ENCODE data around the gene JAGN1. TPM values are rescaled to one million over a fixed set of nuclear protein-coding genes. Genes with fewer than 3 reads are reported as not detected.
"Not testable (repeated sequence)": the region's sequence is repeated elsewhere in the genome, so short reads cannot be mapped to it uniquely, and the experiment has no call there.

JAGN1 gene
- total RNA-seq, 1 donor from 2014 or later: 33.0 TPM

DNA sequence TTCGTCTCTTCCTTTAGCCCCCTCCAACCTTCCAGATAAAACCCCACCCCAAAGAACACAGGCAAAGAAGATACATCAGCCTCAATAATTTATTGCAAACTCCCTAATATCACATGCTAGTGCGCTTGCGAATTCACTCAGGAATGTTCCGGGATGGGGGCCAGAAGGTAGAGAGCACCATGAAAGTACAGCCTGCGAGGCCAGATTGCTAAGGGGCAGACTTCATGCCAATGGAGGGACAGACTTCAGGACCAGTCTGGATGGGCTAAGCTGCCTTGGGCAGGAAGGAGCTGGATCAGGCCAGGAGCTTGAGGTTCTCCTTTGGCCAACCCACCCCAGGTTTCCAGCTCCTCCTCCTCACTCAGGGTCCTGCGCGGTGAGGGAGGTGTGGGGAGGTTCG lies 23.8 kb upstream of the JAGN1 start:
- H3K4me1 Mint-ChIP-seq (ENCODE audit: low read depth): no peaks in the 10 kb centered on the region
- TF ChIP-seq, protein P1, sequence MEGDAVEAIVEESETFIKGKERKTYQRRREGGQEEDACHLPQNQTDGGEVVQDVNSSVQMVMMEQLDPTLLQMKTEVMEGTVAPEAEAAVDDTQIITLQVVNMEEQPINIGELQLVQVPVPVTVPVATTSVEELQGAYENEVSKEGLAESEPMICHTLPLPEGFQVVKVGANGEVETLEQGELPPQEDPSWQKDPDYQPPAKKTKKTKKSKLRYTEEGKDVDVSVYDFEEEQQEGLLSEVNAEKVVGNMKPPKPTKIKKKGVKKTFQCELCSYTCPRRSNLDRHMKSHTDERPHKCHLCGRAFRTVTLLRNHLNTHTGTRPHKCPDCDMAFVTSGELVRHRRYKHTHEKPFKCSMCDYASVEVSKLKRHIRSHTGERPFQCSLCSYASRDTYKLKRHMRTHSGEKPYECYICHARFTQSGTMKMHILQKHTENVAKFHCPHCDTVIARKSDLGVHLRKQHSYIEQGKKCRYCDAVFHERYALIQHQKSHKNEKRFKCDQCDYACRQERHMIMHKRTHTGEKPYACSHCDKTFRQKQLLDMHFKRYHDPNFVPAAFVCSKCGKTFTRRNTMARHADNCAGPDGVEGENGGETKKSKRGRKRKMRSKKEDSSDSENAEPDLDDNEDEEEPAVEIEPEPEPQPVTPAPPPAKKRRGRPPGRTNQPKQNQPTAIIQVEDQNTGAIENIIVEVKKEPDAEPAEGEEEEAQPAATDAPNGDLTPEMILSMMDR (IDR thresholded peaks at IDR 0.05; ENCODE audit: unreplicated experiment): no peak
- DNase-seq (ENCODE audit: low spot score, unreplicated experiment): no peak
- H3K36me3 Mint-ChIP-seq (ENCODE audit: insufficient read depth): no peaks in the 10 kb centered on the region
- H3K27ac Mint-ChIP-seq: no peak overlapping the region
- peaks cover 12% of the 10 kb centered on the region for H3K27me3 Mint-ChIP-seq
- no peak overlapping the region for H3K4me3 Mint-ChIP-seq (ENCODE audit: low read depth)
- H3K9me3 Mint-ChIP-seq (ENCODE audit: low read depth): no peaks in the 10 kb centered on the region

DNA sequence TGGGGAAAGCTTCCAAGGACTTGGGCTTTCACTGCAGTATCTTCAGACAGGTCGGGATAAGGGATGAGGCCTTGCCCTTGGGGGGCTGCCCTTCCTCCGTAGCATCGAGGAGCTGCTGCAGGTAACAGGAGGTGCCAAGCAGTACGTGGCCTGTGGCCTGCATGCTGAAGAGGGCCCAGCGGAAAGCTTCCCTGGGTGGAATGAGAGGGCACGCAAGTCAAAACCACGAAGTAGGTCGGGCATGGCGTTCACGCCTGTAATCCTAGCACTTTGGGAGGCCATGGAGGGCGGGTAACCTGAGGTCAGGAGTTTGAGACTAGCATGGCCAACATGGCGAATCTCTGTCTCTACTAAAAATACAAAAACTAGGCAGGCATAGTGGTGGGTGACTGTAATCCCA lies 23.3 kb upstream of the JAGN1 start:
- Mint-ChIP-seq H3K27ac (no peak overlapping the region), H3K27me3 (peaks cover 8% of the 10 kb centered on the region), H3K9me3 (ENCODE audit: low read depth) (no peaks in the 10 kb centered on the region), H3K4me3 (ENCODE audit: low read depth) (no peak overlapping the region), H3K4me1 (ENCODE audit: low read depth) (no peaks in the 10 kb centered on the region), H3K36me3 (ENCODE audit: insufficient read depth) (no peaks in the 10 kb centered on the region)
- no peak for DNase-seq (ENCODE audit: low spot score, unreplicated experiment)
- TF ChIP-seq, protein P1 (IDR thresholded peaks at IDR 0.05; ENCODE audit: unreplicated experiment): no peak

DNA sequence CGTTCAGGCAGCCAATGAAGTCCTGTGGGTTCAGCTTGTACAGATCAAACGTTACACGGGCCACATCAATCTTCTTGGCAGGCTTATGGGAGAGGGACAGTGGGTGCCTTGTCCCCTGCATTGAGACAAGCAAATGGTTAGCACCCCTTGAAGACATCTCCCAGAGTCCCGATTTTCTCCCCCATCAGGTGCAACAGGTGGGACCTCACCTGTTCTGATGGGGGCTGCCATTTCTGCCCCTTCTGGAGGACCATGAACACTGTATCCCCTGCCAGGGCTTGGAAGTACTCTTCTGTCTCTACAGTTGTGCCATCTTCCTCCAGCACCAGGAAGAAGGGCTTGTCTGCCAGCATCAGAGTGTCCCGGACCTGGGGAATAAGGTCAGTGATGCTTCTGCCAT lies 20.5 kb upstream of the JAGN1 start:
- Mint-ChIP-seq H3K36me3 (ENCODE audit: insufficient read depth) (no peaks in the 10 kb centered on the region), H3K4me3 (ENCODE audit: low read depth) (no peak overlapping the region), H3K27ac (no peak overlapping the region), H3K9me3 (ENCODE audit: low read depth) (no peaks in the 10 kb centered on the region), H3K27me3 (peaks cover 5% of the 10 kb centered on the region), H3K4me1 (ENCODE audit: low read depth) (no peaks in the 10 kb centered on the region)
- TF ChIP-seq, protein P1 (IDR thresholded peaks at IDR 0.05; ENCODE audit: unreplicated experiment): no peak
- DNase-seq (ENCODE audit: low spot score, unreplicated experiment): no peak

DNA sequence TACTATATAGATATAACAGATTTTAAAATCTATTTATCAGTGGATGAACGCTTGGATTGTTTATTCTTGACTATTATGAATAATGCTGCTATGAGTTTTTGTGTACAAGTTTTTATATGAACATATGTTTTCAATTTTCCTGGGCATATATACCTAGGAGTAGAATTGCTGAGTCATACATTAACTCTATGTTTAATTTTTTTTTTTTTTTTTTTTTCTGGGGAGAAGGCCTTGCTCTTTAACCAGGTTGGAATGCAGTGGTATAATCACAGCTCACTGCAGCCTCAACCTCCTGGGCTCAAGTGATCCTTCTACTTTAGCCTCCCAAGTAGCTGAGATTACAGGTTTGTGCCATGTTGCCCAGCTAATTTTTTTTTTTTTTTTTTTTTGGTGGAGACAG lies 19.4 kb upstream of the JAGN1 start:
- Mint-ChIP-seq H3K4me1 (ENCODE audit: low read depth) (no peaks in the 10 kb centered on the region), H3K27me3 (peaks cover 9% of the 10 kb centered on the region), H3K4me3 (ENCODE audit: low read depth) (no peak overlapping the region), H3K9me3 (ENCODE audit: low read depth) (no peaks in the 10 kb centered on the region), H3K27ac (no peak overlapping the region), H3K36me3 (ENCODE audit: insufficient read depth) (no peaks in the 10 kb centered on the region)
- DNase-seq (ENCODE audit: low spot score, unreplicated experiment): no peak
- TF ChIP-seq, protein P1 (IDR thresholded peaks at IDR 0.05; ENCODE audit: unreplicated experiment): no peak

DNA sequence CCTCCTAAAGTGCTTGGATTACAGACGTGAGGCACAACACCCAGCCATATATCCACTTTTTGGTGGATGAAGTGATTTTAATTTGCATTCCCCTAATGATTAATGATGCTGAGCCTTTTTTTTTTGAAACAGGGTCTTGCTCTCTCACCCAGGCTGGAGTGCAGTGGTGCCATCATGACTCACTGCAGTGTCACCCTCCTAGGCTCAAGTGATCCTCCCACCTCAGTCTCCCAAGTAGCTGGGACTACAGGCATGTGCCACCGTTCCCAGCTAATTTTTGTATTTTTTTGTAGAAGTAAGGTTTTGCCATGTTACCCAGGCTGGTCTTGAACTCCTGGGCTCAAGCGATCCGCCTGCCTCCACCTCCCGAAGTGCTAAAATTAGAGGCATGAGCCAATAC lies 18.3 kb upstream of the JAGN1 start:
- H3K27ac Mint-ChIP-seq; H3K4me1 Mint-ChIP-seq (ENCODE audit: low read depth); H3K4me3 Mint-ChIP-seq (ENCODE audit: low read depth); H3K36me3 Mint-ChIP-seq (ENCODE audit: insufficient read depth); H3K9me3 Mint-ChIP-seq (ENCODE audit: low read depth); H3K27me3 Mint-ChIP-seq; DNase-seq (ENCODE audit: low spot score, unreplicated experiment): not testable (repeated sequence)

DNA sequence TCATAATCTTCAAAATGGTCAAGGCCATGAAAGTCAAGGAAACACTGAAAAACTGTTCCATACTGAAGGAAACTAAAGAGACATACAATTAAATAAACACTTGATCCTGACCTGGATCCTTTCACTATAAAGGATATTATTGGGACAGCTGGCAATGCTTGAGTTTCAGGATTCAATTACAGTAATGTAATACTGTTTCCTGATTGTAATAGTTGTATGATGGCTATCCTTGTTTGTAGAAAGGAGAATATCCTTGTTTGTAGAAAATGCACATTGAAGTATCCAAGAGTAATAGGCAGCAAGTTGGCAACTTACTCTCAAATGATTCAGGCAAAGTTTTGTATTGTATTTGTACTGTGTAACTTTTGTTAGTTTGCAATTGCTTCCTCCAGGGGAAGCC lies 15.0 kb upstream of the JAGN1 start:
- no peak overlapping the region for H3K27ac Mint-ChIP-seq
- no peaks in the 10 kb centered on the region for H3K9me3 Mint-ChIP-seq (ENCODE audit: low read depth)
- peaks cover 9% of the 10 kb centered on the region for H3K27me3 Mint-ChIP-seq
- TF ChIP-seq, protein P1 (IDR thresholded peaks at IDR 0.05; ENCODE audit: unreplicated experiment): no peak
- no peak overlapping the region for H3K4me3 Mint-ChIP-seq (ENCODE audit: low read depth)
- no peaks in the 10 kb centered on the region for H3K36me3 Mint-ChIP-seq (ENCODE audit: insufficient read depth)
- no peaks in the 10 kb centered on the region for H3K4me1 Mint-ChIP-seq (ENCODE audit: low read depth)
- DNase-seq (ENCODE audit: low spot score, unreplicated experiment): no peak

DNA sequence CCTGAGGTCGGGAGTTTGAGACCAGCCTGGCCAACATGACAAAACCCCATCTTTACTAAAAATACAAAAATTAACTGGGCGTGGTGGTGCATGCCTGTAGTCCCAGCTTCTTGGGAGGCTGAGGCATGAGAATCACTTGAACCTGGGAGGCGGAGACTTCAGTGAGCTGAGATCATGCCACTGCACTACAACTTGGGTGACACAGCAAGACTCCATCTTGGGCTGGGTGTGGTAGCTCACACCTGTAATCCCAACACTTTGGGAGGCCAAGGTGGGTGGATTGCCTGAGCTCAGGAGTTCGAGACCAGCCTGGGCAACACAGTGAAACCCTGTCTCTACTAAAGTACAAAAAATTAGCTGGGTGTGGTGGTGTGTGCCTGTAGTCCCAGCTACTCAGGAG lies 14.2 kb upstream of the JAGN1 start:
- H3K27ac Mint-ChIP-seq; DNase-seq (ENCODE audit: low spot score, unreplicated experiment); H3K4me3 Mint-ChIP-seq (ENCODE audit: low read depth); H3K36me3 Mint-ChIP-seq (ENCODE audit: insufficient read depth); H3K4me1 Mint-ChIP-seq (ENCODE audit: low read depth); H3K27me3 Mint-ChIP-seq; H3K9me3 Mint-ChIP-seq (ENCODE audit: low read depth): not testable (repeated sequence)

Data from progenitor cell of endocrine pancreas (in vitro differentiated cells).